ENCODE results near the gene MRFAP1L1. TPM values are rescaled to one million over a fixed set of nuclear protein-coding genes. Genes with fewer than 3 reads are reported as not detected.

Gene MRFAP1L1
- total and polyA plus RNA-seq, 2 donors (not counting 3 experiments of a cell fraction or from before 2014, with no cell fraction given) = 28.7 to 42.0 TPM

DNA sequence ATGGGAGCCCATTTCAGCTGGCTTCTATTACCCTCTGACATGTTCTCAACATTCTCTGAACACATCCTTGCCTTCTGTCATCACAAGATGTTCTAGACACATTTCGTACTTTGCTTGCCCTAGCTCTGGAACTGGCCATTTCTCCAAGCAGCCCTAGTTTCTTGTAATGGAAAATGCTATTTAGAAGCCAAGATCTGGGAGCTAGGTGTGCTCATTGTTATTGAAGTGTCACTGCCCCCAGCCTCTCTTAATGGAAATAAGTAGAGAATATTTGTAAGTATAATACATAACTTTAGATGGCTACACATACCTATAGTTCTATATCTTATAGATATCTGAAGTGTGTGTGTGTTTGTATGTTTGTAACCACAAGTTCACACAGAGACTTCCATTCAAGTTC is 6.9 kb downstream of the MRFAP1L1 start:
- dilution Hi-C loops (cut with MboI; ENCODE audit: extremely low pct_ligation_motif_present, low sequenced_read_pairs) = no loop called here
- no peak for FAIRE-seq
- no peak overlapping the region for H3K9ac ChIP-seq (replicated peaks; ENCODE audit: extremely low read depth, insufficient read depth, low read length)
- H3K9me3 ChIP-seq (replicated peaks; ENCODE audit: control insufficient read depth, insufficient read depth, low read length) = no peaks in the 10 kb centered on the region
- peaks cover under 1% of the 10 kb centered on the region for H3K4me1 ChIP-seq (ENCODE audit: control insufficient read depth, extremely low read depth, insufficient read depth, low read length)
- peaks cover 29% of the 10 kb centered on the region for H3K79me2 ChIP-seq (ENCODE audit: control insufficient read depth, insufficient read depth, low read length)
- H4K20me1 ChIP-seq (replicated peaks; ENCODE audit: control insufficient read depth, extremely low read depth, insufficient read depth, low read length) = no peaks in the 10 kb centered on the region
- DNase-seq (ENCODE audit: low read depth, low spot score) = no peak
- BruUV-seq (replicated peaks) = no TSS peak
- H3K4me3 ChIP-seq (replicated peaks in 1 of 3; ENCODE audit: insufficient read depth in 1 of 3, low read depth in 1 of 3, low read length in 3 of 3) = no peak overlapping the region
- ChIA-PET POLR2A (no interaction called here), CTCF (interaction anchor here (0.6 kb wide), 1 partner anchor 8 kb away, joined by 3 read pairs; no protein-coding TSS in a partner anchor)
- H2AFZ ChIP-seq (ENCODE audit: low read depth, low read length) = no peak overlapping the region
- intact Hi-C loops (cut with micrococcal nuclease) = no loop called here
- H3K9me1 ChIP-seq (replicated peaks; ENCODE audit: control insufficient read depth, extremely low read depth, insufficient read depth, low read length) = no peaks in the 10 kb centered on the region
- H3K27ac ChIP-seq (ENCODE audit: insufficient read depth, low read depth, low read length) = no peak overlapping the region
- H3K36me3 ChIP-seq (ENCODE audit: control insufficient read depth in 2 of 2, extremely low read depth in 1 of 2, insufficient read depth in 2 of 2, low read length in 2 of 2) = peaks cover 0 to 4% of the 10 kb centered on the region in 2 experiments
- H3K4me2 ChIP-seq (ENCODE audit: insufficient read depth, low read length) = no peak overlapping the region
- no peaks in the 10 kb centered on the region for H3K27me3 ChIP-seq (ENCODE audit: control insufficient read depth in 2 of 2, insufficient read depth in 2 of 2, low read length in 2 of 2)
- no peak for TF ChIP-seq POLR2A (IDR thresholded peaks at IDR 0.05; ENCODE audit: low read depth, low read length)
- TF ChIP-seq EZH2 (IDR thresholded peaks at IDR 0.05; ENCODE audit: borderline replicate concordance, low read depth, low read length, severe bottlenecking) = no peak
- no peak for TF ChIP-seq POLR2AphosphoS5 (IDR thresholded peaks at IDR 0.05; ENCODE audit: insufficient read depth, low read depth, low read length)
- no peak for TF ChIP-seq FOS (IDR thresholded peaks at IDR 0.05; ENCODE audit: borderline replicate concordance, insufficient read depth, low read length)
- TF ChIP-seq, protein P1, sequence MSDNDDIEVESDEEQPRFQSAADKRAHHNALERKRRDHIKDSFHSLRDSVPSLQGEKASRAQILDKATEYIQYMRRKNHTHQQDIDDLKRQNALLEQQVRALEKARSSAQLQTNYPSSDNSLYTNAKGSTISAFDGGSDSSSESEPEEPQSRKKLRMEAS (IDR thresholded peaks at IDR 0.05; ENCODE audit: insufficient read depth, insufficient read length) = no peak
- TF ChIP-seq, protein P2, sequence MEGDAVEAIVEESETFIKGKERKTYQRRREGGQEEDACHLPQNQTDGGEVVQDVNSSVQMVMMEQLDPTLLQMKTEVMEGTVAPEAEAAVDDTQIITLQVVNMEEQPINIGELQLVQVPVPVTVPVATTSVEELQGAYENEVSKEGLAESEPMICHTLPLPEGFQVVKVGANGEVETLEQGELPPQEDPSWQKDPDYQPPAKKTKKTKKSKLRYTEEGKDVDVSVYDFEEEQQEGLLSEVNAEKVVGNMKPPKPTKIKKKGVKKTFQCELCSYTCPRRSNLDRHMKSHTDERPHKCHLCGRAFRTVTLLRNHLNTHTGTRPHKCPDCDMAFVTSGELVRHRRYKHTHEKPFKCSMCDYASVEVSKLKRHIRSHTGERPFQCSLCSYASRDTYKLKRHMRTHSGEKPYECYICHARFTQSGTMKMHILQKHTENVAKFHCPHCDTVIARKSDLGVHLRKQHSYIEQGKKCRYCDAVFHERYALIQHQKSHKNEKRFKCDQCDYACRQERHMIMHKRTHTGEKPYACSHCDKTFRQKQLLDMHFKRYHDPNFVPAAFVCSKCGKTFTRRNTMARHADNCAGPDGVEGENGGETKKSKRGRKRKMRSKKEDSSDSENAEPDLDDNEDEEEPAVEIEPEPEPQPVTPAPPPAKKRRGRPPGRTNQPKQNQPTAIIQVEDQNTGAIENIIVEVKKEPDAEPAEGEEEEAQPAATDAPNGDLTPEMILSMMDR (IDR thresholded peaks at IDR 0.05; ENCODE audit: extremely low read depth in 1 of 2, insufficient read depth in 1 of 2, low read depth in 1 of 2, low read length in 2 of 2) = no peak
- TF ChIP-seq JUN (IDR thresholded peaks at IDR 0.05; ENCODE audit: borderline replicate concordance, insufficient read depth, insufficient read length, low read depth) = no peak
- no peak for TF ChIP-seq GATA2 (IDR thresholded peaks at IDR 0.05; ENCODE audit: insufficient read depth, insufficient read length, low read depth, low read length)

Measured in endothelial cell of umbilical vein (primary cell).